Activated CD8-positive, alpha-beta memory T cell treated with anti-CD3 and anti-CD28 coated beads, Interleukin-2, amount 50 U/mL, for 48 hours (primary cell): ENCODE data around the gene CSMD2.

Source experiments
- DNase-seq: peaks from one replicate; pipeline ENCODE4 v3.0.0-alpha.2; 2020

Gene CSMD2

DNA sequence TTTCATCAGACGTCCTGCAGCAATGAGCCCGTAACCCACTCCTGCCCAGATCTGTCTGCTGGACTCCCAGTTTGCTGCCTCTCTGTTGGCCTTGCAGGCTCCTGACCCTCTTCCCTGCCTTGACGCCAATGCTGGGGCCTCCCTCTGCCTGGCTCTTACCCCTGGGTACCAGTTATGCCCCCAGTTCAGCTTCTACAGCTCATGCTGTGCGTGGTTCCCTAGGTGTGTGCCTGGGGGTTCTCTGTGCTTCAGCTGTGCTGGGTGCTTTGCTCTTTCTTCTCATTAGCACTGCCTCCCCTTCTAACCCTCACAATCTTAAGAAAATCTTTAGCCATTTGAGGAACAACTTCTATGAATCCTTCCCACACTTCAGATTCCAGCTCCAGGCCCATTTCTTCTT lies 541.2 kb downstream of the CSMD2 start:
- DNase-seq: no peak

DNA sequence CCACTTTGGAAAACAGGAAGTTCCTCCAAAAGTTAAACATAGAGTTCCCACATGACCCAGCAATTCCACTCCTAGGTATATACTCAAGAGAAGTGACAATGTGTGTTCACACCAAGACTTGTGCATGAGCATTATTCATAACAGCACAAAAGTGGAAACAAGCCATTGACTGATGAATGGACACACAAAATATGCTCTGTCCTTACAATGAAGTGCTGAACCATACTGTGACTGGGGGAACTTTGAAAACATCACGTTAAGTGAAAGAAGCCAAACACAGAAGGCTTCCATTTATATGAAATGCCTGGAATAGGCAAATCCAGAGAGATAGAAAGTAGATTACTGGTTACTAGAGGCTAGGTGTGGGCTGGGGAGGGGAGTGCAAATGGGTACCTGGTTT lies 542.3 kb downstream of the CSMD2 start:
- no peak for DNase-seq

DNA sequence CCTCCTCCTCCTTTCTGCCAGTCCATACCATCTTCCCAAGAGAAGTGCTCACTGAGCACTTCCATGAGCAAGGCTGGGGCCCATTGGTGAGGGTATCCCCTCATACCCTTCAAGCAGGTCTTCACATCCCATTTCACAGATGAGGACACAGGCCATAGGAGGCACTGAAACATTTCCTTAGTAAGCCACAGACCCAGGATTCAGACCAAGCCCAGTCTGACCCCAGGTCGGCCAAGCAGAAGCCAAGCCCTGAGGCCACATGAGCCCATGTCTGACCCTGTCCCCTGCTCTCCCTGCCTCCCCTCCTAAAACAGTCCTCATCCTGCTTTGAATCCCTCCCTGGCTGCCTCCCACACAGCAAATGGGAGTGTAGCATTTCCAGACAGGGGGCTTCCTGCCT lies 546.4 kb downstream of the CSMD2 start:
- no peak for DNase-seq

DNA sequence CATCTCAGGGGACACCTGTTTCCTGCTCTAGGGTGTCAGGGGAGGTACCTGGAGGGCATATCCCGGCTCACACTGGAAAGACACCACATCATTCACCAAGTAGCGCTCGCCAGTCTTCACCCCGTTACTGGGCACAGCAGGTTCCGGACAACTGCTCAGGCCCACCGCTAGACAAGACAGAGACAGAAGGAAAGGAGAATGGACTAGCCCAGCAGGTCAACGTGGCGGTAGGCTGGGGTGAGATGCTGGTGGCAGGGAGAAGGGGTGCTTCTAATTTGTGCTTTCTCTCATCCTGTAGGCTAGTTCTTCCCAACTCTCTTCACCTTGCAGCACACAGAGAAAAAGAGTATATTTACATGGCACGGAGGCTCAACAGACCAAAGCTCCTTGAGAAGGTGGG lies 547.6 kb downstream of the CSMD2 start:
- no peak for DNase-seq

DNA sequence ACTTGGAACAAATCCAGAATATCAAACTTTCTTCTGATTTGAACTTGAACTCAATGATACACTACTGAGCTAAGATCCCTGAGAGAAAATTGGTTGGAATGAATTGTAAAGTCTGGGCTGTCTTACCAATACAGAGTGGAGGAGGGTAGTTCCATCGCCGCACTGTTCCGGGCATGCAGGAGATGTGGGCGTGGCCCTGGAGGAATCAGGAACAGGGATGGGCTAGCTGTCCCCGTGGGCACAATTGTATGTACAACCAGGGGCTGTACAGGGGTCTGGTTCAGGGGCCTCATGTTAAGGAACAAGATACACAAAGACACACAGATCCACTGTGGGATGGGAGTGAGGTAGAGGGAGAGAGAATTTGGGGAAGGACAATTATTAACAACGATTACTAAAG lies 548.2 kb downstream of the CSMD2 start:
- no peak for DNase-seq

DNA sequence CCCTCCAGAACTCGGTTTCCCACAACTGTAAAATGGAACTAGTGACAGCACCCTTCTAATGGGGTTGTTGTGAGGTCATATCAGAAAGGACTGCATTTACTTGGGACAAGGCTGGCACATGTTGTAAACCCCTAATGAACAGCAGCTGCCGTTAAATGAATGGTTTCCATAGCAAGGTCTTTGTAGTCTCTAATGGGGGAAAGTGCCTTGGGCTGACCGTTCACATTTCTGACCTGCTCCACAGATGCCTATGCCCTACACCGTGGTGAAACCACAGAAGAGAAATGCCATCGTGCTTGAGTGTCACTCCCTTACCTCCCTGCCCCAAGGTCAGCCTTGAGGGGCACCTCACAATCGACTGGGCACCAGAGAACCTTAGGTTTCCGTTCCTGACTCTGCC lies 549.5 kb downstream of the CSMD2 start:
- no peak for DNase-seq

DNA sequence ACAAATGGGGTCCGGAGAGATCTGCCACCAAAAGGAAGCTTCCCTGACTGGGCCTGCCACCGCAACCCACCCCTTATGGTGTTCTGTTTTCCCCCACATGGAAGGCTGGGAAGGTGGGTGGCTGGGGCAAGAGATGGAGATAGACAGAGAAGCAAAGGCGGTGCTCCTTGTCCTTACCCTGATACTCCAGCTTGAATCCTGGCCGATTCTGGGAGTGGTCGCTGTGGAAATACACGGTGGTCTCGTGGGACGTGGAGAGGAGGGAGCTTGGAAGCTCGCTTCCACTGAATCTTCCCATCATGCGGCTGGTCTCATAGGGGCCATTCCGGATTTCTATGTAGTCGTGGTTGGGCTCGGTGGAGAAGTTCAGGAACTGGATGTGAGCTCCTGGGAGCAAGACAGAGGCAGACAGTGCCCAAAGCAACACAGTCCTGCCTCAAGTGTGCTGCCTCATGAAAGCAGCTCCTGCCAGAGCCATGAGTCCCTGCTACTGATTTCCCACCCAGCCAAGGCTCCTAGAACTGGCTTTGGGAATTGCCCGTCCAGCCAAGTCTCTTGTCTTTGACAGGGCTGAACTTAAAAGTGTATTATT lies 554.1 kb downstream of the CSMD2 start:
- DNase-seq: no peak

DNA sequence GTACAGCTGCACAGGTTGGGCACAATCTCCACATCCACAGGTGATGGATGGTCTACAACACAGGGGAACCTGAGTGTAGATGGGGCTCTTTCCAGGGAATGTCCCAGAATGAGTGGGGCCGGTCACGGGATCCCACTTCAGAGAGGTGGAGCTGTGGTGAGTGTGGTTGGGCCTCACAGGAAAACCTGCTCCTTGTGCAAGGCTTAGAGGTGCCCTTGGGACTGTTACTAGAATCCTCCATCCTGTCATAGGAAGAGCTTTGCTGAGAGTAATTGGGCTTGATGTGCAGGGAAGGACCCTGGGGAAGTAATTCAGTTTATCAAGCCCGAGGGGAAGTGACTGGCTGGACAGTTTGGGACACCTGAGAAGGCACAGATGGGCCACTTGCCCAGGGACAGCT lies 554.6 kb downstream of the CSMD2 start:
- no peak for DNase-seq

DNA sequence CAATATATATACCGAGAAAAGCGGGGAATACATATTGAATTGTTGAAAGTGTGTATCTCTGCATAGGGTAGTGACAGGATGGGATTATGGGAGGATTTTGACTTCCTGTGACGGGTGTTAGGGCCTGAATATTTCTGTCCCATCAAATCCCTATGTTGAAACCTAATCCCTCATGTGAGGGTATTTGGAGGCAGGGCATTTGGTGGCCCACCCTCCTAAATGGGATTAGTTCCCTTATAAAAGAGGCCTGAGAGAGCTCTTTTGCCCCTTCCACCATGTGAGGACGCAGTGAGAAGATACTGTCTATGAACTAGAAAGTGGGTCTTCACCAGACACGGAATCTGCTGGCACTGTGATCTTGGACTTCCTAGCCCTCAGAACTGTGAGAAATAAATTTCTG lies 555.3 kb downstream of the CSMD2 start:
- no peak for DNase-seq

DNA sequence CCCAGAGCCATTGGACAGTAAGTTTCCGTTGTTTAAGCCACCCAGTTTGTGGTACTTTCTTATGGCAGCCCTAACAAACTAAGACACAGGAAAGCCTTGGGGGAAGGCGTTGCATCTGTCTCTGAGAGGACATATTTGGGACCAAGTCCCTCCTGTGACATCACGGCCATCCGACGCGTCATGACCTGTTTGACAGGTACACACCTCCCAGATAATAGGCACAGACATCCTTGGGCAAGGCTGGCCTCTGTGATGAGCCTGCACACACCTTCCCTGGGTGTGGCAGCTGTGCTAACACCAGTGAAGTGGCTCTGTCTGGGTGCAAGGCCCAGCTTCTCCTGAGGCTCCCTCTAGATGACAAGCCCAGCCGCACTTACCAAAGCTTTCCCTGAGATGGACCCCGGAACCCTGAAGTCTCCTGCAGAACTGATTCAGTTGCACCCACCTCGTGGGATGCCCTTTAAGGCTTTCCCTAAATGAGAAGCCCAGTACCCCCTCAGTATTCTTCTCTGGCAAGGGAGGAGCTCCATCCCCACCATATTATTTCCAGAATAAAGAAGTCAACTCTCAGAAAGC lies 556.1 kb downstream of the CSMD2 start:
- no peak for DNase-seq

DNA sequence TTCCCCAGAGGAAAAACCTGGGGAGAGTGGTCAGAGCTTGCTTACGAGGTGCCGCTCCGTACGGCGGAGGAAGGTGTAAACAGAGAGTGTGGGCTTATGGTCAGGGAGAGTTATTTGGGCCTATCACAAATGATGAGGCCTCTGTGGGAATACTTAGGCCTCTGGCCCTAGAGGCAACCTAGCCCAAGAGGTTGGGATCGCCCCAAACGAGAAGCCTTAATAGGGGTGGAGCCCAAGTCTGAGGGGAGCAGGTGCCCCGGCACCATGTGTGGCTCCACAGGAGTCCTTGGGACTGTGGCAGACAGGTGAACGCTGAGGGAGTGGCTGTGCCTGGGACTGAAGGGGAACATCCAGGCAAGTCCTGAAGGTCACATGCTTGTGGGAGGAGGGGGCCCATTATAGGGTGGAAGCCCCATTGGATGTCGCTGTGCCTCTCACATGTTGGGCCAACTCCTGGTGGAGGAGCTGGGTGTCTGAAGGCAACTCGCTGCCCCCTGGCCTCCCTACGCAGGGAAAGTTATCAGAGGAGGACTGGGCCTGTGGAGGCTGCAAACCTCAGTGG lies 557.5 kb downstream of the CSMD2 start:
- DNase-seq: no peak

DNA sequence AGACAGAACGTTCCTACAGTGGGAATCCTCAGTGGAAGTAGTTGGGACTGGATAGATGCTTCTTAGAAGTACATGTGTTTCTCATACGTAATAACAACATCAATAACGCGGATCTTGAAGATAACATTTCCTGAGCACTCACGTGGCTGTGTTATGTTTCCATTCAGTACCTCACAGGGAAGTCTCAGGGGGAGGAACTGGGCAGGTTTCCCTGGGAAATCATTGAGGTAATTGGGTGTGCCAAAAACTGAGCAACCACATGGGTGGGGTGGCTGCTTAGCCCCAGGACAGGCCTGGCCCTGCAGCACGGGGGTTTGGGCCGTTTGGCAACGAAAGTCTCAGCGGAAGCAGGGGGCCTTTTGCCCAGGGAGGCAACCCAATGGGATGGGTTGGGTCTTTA lies 558.8 kb downstream of the CSMD2 start:
- DNase-seq: no peak

DNA sequence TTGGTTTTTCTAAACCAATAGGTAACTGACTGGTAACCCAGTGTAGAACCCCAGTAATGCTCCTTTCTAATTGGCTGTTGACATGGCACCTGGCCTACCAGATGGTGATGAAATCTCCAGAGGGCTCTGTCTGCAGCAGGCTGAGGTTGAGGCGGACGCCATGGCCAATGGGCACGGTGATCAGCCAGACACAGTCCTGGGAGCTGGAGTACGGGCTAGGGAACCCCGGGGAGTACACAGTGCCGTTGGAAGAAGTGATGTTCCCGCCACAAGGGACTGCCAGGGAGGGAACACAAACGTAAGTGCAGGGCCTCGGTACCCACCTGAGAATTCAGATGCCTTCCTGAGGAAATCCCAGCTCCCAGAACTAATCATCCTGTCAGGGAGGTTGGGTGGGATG lies 562.8 kb downstream of the CSMD2 start:
- no peak for DNase-seq

DNA sequence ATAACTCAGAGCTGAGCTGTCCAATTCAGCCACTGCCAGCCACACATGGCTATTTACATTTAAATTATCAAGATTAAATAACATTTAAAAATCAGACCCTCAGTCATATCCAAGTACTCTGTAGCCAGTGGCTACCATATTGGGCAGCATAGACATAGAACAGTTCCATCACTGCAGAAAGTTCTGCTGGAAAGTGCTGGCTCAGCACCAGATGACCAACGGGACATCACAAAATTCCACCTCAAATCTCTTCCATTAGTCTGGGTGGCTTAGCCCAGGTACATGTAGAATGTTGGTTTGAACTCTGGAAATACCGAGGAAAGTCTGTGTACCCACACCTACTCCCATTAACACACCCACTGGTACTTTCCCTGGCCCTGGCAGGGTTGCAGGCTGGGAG lies 563.3 kb downstream of the CSMD2 start:
- DNase-seq: no peak

DNA sequence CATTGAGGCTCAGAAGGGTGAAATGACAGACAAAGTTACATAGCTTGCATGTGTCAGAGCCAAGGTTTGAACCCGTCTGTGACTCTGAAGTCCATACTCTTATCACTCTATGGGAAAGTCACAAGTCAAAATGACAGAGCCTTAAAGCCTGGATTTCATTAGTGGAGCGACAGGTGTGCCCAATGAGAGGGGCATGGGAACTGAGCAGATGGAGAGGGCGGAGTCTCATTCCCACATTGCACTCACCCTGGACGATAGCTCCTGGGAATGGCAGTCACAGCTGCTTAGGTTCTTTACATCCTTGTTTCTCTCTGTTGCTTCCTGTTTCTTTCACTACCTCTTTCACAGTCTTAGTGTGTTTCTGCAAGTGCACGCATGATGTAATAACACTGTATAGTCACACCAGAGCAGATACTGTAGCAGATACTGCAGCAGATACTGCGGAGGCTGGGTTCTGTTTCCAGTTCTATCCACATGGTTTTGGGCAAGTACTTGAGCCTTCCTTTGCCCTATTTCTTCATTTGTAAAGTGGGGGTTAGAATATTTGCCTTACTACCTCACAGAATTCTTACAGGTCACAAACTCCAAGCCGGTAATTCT lies 565.4 kb downstream of the CSMD2 start:
- no peak for DNase-seq

DNA sequence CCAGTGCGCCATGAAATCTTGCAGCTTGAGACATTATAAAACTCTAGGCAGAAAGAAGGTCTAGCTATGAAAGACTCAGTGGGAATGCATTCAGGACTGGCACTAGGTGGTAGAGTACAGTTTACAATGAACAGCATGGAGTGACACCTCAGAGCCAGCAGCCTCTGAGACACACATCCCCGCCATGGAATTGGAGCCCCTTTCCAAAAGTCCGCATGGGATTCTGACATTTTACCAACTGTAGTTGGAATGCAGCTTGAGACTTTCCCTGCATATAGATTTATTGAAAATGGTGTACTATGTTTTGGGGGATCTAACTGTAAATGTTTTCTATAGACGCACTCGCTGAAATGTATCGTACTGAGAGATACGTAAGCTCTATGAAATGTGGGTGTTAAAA lies 576.3 kb downstream of the CSMD2 start:
- DNase-seq: no peak

DNA sequence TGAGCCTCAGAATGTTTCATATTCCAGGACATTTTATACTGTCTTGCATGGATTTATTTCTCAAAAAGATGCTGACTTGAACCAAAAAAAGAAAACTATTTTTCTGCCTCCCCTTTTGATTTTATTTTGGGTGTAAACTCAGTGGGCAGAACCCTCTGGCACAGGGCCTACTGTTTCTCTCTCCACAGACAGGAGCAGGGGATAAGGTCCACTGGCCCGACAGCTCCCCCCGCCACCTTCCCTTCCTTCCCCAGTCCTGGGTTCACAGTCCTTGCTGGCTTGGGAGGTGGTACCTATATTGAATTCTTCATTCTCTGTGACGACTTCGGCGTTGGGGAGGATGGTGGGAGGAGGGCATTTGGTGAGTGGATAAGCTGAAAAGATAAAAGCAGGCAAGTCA lies 578.2 kb downstream of the CSMD2 start:
- DNase-seq: no peak

DNA sequence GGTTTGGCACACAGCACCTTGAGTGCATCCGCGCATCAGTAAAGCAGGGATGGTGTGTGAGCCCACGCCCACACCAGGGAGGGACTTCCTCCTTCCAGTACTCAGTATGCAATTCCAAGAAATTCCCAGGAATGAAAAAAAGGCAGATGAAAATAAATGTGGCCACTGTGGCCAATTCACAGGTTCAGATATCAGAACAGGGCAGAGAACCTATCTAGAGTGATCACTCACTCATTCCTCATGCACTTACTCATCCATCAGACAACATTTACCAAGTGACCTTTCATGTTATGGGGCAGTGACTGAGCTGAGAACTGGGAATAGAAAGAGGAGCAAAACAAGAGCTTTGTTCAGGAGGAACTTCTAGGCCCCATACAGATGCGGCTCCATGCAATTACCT lies 578.9 kb downstream of the CSMD2 start:
- DNase-seq: no peak

DNA sequence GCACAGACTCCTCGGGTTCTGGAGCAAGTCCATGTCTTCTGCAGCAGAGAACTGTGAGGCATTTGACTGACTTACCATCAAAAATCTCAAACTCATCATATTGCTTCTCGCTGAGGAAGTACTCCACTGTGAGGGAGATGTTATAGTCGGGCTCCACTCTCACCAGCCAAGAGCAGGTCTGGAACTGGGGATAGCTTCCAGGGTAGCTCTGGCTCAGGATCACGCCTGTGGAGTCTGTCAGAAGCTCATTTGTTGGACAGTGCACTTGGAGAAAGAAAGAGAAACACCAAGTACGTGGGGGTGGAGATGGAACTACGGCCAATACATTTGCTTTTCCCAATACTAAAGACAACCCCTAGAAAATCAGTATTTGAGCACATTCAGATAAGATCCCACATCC lies 581.5 kb downstream of the CSMD2 start:
- no peak for DNase-seq

DNA sequence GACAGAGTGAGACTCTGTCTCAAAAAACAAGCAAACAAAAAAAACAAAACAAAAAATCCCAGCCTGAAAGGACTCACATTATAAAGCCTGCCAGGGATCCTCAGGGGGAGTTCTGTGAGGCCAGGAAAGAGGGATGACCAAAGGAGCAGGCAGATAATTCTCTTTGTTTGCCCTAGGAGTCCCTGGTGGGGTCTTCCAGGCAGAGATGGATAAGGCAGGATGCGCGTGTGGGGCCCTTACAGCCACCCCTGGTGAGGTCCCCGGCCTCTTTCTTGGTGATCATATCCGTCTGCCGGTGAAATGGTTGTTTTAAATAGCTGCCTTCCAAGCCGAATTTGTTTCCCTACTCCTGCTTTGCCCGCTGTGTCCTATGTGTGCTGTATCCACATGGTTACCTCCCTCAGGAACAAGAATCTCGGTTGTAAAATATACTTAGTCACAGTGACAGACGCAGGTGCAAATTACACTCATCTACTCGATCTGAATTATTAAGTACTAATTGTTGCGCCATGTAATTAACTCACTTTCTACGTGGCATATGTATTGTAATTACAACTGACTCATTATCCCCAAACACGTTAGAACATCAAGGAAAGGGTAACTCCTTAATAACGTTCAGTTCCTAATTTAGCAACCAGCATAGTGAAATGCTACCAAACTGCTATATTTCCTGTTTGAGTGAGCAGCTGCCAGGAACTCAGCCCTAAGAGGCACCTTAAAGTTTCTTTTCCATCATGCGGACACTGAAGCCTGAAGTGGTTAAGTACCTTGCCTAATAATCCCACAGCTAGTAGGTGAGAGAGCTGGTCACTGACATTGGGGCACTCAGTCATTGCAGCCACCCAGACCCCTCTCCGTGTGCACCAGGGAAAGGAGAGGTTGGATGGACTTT lies 586.2 kb downstream of the CSMD2 start:
- DNase-seq: no peak

DNA sequence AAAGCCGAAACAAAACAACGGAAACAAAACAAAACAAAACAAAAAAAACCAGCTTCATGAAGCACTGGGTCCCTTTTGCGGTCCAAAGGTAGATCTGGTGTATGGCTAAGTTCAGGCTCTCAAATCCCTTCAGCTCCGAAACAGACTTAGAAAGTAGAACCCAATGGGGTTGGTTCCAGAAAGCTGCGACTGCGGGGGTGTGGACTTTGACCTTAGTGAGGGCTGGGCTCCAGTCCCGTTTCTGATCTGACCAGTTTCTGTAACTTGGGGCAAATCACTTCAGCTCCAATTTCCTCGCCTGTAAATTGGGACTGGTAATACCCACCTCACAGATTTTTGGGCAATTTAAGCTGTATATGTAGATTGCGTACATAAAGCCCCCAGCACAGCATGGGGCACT lies 587.4 kb downstream of the CSMD2 start:
- DNase-seq: no peak

DNA sequence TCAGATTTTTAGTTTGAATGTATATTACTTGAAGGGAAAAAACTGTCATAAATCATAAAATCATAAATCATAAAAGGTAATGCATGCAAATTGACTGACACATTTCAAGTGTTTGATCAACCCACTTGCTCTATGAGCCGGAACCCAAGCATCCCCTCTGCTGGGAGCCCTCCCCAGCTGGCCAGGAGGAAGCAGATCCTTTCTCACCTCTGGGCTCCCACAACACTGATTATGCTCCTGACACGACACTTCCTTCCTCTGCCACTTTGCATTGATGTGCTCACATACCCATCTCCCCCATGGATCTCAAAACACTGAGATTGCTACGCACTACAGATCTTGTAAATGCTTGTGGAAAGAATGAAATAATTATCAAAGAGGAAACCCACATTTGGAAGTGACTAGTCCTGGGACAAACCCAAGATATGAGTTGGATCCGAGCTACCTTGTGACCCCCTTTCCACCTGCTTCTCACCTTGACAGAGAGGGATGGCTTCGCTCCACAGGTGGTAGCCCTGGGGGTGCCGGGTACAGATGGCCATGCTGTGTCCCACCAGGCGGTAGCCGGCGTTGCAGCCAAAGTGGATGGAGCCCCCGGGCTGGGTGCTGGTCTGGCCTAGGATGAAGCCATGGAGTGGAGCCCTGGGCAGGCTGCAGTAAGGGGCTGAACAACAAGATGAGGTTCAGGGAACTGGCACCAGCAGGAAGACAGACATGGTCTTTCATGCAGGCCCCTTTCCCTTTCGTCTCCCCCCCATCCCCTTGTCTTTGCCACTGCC lies 588.0 kb downstream of the CSMD2 start:
- DNase-seq: no peak

DNA sequence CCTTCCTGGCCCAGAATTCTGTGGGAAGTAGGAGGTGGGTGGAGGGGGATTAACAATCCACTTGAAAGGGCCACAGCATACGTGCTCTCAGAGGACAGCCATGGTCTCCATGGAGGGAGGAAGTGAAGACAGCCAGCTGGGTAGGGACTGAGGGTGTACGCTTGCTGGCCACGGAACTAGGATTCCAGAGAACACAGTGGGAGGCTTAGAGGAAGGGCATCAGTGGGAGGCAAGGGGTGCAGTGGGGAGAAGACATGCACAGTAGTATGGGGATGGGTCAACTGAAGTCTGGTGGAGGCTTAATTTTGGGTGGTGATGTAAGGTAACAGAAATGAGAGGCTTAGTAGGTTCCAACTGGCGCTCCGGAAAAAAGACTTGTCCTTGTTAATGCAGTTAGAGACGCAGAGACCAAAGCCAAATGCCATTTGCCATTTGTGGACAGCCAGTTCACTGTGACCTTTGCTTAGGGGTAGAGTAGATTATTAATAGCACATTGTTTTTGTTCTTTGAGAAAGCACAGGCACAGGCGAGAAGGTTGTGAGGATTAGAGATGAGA lies 589.6 kb downstream of the CSMD2 start:
- DNase-seq: no peak
